Uterus (tissue), 4 donors: ENCODE data around the gene UHMK1. TPM values are rescaled to one million over a fixed set of nuclear protein-coding genes. Genes with fewer than 3 reads are reported as not detected.

Source experiments
- DNase-seq, 2 donors: peaks; one replicate each; pipeline ENCODE4 v3.0.0-alpha.2; 2019 to 2020
- H3K27ac ChIP-seq, 2 donors: fragments of 200-600 bp; sonication (generic); 1 replicate in 1 of 2; 2 replicates in 1 of 2; pipeline ENCODE4 v1.5.1; 2016 to 2018
- H3K27me3 ChIP-seq, 2 donors: fragments of 200-600 bp; sonication (generic); one replicate each; pipeline ENCODE4 v1.5.1; 2018 to 2019; ENCODE audit warnings: control low read depth in 1 of 2
- H3K36me3 ChIP-seq, 2 donors: fragments of 200-600 bp; sonication (generic); one replicate each; pipeline ENCODE4 v1.5.1; 2019; ENCODE audit warnings: control low read depth in 1 of 2
- H3K4me1 ChIP-seq, 2 donors: fragments of 200-600 bp; sonication (generic); one replicate each; pipeline ENCODE4 v1.5.1; 2018 to 2019; ENCODE audit warnings: control low read depth in 1 of 2
- H3K4me3 ChIP-seq, 2 donors: fragments of 200-600 bp; sonication (generic); 1 replicate in 1 of 2; 2 replicates in 1 of 2; pipeline ENCODE4 v1.5.1; 2018 to 2019; ENCODE audit warnings: mild to moderate bottlenecking in 1 of 2
- H3K9me3 ChIP-seq, 2 donors: fragments of 200-600 bp; sonication (generic); one replicate each; pipeline ENCODE4 v1.5.1; 2019; ENCODE audit warnings: control low read depth in 1 of 2
- POLR2A ChIP-seq, 2 donors: fragments of 450-650 bp; IDR thresholded peaks; one replicate each; pipeline ENCODE4 v1.6.1; 2016; ENCODE audit warnings: antibody characterized with exemption in 2 of 2, mild to moderate bottlenecking in 1 of 2, moderate library complexity in 1 of 2
- intact Hi-C: fragments of 100-400 bp; cut with DNase I; formaldehyde crosslinking; loops from one replicate; pipeline ENCODE4 v1.15.1; 2023; ENCODE audit warnings: low total_unique reads
- total RNA-seq, 4 donors: library from RNA; depleted of rRNA in 3 of 4; stranded (reverse); fragments of >200 nt in 3 of 4; gene quantifications; one replicate each; pipeline versions ENCODE4 v1.1.0 to v1.2.4, GENCODE V29; 2014 to 2023
- TF ChIP-seq, protein P1 (sequence below), 4 experiments: fragments of 200-600 bp in 2 of 4; fragments of 450-650 bp in 2 of 4; sonication (generic) in 2 of 4; IDR thresholded peaks; one replicate each; pipeline ENCODE4 v1.5.1; 2016 to 2019; ENCODE audit warnings: antibody characterized with exemption in 4 of 4, mild to moderate bottlenecking in 2 of 4, moderate library complexity in 1 of 4
- donor health status: DM: yes; HTN: yes; CAD: no.

Gene UHMK1
- total RNA-seq, 4 donors from 2014 or later, result 9.2 to 58.8 (median 31.6) TPM

DNA sequence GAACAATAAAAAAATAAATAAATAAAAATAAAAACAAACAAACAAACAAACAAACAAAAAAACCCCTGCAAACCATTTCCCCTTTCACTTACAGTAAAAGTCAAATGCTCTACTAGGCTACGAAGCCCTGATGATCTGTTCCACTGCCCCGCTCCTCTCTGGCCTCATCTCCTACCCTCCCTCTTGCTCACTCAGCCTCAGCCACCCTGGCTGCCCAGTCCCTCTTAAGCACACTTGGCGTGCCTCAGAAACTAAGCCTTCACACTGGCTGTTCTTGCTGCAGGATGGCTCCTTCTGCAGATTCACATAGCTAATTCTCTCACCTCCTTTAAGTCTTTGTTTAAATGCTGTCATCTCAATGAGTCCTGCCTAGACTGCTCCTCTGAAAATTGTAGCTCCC lies 30.8 kb upstream of the UHMK1 start:
- Histone ChIP-seq H3K9me3 (no peaks in the 10 kb centered on the region), H3K4me1 (no peaks in the 10 kb centered on the region), H3K27ac (no peak overlapping the region), H3K27me3 (no peaks in the 10 kb centered on the region), H3K36me3 (no peaks in the 10 kb centered on the region), H3K4me3 (no peak overlapping the region)
- no peak for DNase-seq
- TF ChIP-seq POLR2A (IDR thresholded peaks at IDR 0.05), result no peak
- TF ChIP-seq, protein P1, sequence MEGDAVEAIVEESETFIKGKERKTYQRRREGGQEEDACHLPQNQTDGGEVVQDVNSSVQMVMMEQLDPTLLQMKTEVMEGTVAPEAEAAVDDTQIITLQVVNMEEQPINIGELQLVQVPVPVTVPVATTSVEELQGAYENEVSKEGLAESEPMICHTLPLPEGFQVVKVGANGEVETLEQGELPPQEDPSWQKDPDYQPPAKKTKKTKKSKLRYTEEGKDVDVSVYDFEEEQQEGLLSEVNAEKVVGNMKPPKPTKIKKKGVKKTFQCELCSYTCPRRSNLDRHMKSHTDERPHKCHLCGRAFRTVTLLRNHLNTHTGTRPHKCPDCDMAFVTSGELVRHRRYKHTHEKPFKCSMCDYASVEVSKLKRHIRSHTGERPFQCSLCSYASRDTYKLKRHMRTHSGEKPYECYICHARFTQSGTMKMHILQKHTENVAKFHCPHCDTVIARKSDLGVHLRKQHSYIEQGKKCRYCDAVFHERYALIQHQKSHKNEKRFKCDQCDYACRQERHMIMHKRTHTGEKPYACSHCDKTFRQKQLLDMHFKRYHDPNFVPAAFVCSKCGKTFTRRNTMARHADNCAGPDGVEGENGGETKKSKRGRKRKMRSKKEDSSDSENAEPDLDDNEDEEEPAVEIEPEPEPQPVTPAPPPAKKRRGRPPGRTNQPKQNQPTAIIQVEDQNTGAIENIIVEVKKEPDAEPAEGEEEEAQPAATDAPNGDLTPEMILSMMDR (IDR thresholded peaks at IDR 0.05), result no peak
- intact Hi-C loops, result no loop called here

DNA sequence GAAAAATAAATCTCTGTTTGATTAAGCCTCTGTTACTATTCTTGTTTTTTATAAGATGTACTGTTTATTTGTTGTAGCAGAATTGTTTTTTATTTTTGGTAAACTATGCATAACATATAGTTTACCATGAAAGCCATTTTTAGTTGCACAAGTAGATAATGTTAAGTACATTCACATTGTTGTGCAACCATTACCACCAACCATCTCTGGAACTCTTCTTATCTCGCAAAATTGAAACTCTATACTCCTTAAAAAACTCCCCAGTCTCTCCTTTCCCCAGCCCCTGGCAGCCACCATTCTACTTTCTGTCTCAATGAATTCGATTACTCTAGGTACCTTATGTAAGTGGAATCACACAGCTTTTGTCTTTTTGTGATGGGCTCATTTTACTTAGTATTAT lies 27.4 kb upstream of the UHMK1 start:
- Histone ChIP-seq H3K27ac (no peak overlapping the region), H3K36me3 (no peaks in the 10 kb centered on the region), H3K27me3 (no peaks in the 10 kb centered on the region), H3K4me3 (no peak overlapping the region), H3K9me3 (no peaks in the 10 kb centered on the region), H3K4me1 (no peaks in the 10 kb centered on the region)
- TF ChIP-seq POLR2A (IDR thresholded peaks at IDR 0.05), result no peak
- TF ChIP-seq, protein P1 (IDR thresholded peaks at IDR 0.05), result no peak
- intact Hi-C loops, result no loop called here
- no peak for DNase-seq

DNA sequence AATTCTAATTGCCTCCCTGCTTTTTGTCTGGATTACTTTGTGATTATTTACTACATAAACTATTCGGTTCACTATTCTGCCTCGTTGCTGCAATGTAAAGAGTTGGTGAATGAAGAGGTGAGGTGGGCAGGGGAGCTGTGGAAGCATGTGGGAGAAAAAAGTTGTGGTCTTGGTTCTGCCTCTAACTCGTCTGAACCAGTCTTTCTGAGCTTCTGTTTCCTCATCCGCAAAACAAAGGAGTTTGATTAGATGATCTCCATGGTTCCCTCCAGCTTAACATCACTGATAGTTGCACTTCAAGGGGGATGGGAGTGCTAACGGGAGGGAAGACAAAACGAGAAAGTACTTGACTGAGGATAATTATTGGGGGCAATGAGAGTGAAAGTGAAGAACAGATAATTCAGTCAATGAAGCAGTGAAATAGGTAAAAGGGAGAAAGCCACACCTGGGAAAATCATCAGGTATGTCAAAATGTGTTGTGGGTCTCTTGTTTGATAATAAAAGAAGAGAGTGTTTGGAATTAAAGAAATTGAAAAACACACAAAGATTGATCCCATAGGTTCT lies 26.2 kb upstream of the UHMK1 start:
- Histone ChIP-seq H3K9me3 (no peaks in the 10 kb centered on the region), H3K4me1 (no peaks in the 10 kb centered on the region), H3K36me3 (no peaks in the 10 kb centered on the region), H3K27ac (no peak overlapping the region), H3K4me3 (no peak overlapping the region), H3K27me3 (no peaks in the 10 kb centered on the region)
- intact Hi-C loops, result no loop called here
- DNase-seq, result no peak
- TF ChIP-seq, protein P1 (IDR thresholded peaks at IDR 0.05), result no peak
- TF ChIP-seq POLR2A (IDR thresholded peaks at IDR 0.05), result no peak

DNA sequence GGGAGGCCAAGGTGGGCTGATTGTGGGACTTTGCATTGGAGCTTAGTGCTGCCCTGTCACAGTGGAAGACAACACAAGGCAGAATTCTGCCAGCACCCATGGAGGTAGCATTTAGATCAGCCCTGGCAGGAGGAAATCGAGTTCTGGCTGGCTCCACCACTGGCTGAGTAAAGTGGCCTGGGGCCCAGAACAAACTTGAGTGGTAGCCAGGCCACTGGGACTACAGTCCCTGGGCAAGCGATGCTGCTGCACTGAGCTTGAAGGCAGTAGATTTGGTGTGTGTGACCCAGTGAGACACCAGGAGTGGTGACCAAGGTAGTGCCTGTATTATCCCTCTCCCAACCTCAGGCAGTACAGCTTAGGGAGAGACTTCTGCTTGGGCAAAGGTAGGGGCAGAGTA lies 22.5 kb upstream of the UHMK1 start:
- Histone ChIP-seq H3K27ac (no peak overlapping the region), H3K27me3 (no peaks in the 10 kb centered on the region), H3K4me3 (no peak overlapping the region), H3K36me3 (no peaks in the 10 kb centered on the region), H3K4me1 (no peaks in the 10 kb centered on the region), H3K9me3 (no peaks in the 10 kb centered on the region)
- TF ChIP-seq POLR2A (IDR thresholded peaks at IDR 0.05), result no peak
- TF ChIP-seq, protein P1 (IDR thresholded peaks at IDR 0.05), result no peak
- no peak for DNase-seq
- intact Hi-C loops, result no loop called here

DNA sequence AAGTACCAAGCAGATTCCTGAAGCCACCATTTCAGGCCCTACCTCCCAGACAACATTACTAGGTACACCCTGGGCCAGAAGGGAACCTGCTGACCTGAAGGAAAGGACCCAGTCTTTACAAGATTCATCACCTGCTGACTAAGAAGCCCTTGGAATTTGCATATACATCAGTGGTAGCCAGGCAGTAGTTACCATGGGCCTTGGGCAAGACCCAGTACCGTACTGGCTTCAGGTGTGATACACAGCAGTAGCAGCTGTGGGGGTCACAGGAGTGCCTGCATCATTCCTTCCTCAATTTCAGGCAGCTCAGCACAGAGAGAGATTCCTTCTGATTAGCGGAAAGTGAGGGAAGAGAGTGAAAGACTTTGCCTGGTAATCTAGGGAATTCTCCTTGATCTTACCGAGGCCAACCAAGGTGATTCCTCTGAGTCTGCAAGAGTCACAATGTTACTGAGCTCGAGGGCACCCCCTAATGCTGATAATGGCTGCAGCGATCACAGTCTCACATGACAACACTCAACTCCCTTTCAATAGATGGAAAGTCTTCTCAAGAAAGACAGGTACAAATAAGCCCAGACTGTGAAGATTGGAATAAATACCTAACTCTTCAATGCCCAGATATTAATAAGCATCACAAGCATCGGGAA lies 22.0 kb upstream of the UHMK1 start:
- Histone ChIP-seq H3K27ac (no peak overlapping the region), H3K4me3 (no peak overlapping the region), H3K27me3 (no peaks in the 10 kb centered on the region), H3K4me1 (no peaks in the 10 kb centered on the region), H3K36me3 (no peaks in the 10 kb centered on the region), H3K9me3 (no peaks in the 10 kb centered on the region)
- no peak for DNase-seq
- TF ChIP-seq POLR2A (IDR thresholded peaks at IDR 0.05), result no peak
- TF ChIP-seq, protein P1 (IDR thresholded peaks at IDR 0.05), result no peak
- intact Hi-C loops, result no loop called here
